Fibroblast of villous mesenchyme (primary cell): Measurements from ENCODE around the gene SYTL3. TPM values are rescaled to one million over a fixed set of nuclear protein-coding genes. Genes with fewer than 3 reads are reported as not detected.
"Not testable (repeated sequence)": the region's sequence is repeated elsewhere in the genome, so short reads cannot be mapped to it uniquely, and the experiment has no call there.

Source experiments
- DNase-seq: peaks from one replicate; pipeline ENCODE4 v3.0.0-alpha.2; 2010; ENCODE audit warnings: low read depth
- H3K4me3 ChIP-seq: 2 replicates; pipeline ENCODE4 v1.5.1; 2011; ENCODE audit warnings: low read depth, mild to moderate bottlenecking, low read length
- CTCF ChIP-seq: IDR thresholded peaks from 2 replicates; pipeline ENCODE4 v1.5.1; 2012; ENCODE audit warnings: low read depth, mild to moderate bottlenecking, low read length; ENCODE audit not compliant: insufficient read depth
- total RNA-seq: library from RNA; depleted of rRNA; stranded (reverse); fragments of >200 nt; gene quantifications from 2 replicates; pipeline ENCODE4 v1.2.3, GENCODE V29; 2012

The SYTL3 gene
- total RNA-seq, 1 donor, result 1.7 TPM

- H3K4me3 ChIP-seq, result no peak overlapping the region
- peak; percentile 49 for DNase-seq
- no peak for TF ChIP-seq CTCF
Measured at GRCh38 chr6:158630938-158631616, 18.8 kb upstream of the SYTL3 start.

- TF ChIP-seq CTCF, result no peak
- peak; percentile 88 for DNase-seq
- H3K4me3 ChIP-seq, result no peak overlapping the region
Measured at GRCh38 chr6:158631678-158632537, 17.9 kb upstream of the SYTL3 start.

GRCh38 chr6:158632538-158633119 lies 17.2 kb upstream of the SYTL3 start:
- H3K4me3 ChIP-seq, DNase-seq: not testable (repeated sequence)

GRCh38 chr6:158633127-158633526 lies 16.7 kb upstream of the SYTL3 start:
- no peak for TF ChIP-seq CTCF
- no peak overlapping the region for H3K4me3 ChIP-seq
- no peak for DNase-seq

GRCh38 chr6:158634695-158635426 lies 15.0 kb upstream of the SYTL3 start:
- no peak for TF ChIP-seq CTCF
- no peak for DNase-seq
- H3K4me3 ChIP-seq, result no peak overlapping the region

GRCh38 chr6:158635427-158636073 lies 14.3 kb upstream of the SYTL3 start:
- DNase-seq, result no peak
- H3K4me3 ChIP-seq, result no peak overlapping the region
- no peak for TF ChIP-seq CTCF
